Hindlimb muscle (tissue), 1 donor: ENCODE data around the gene SDSL. TPM values are rescaled to one million over a fixed set of nuclear protein-coding genes. Genes with fewer than 3 reads are reported as not detected.

ENCODE experiments used
- DNase-seq: peaks from one replicate; pipeline ENCODE4 v3.0.0-alpha.2; 2013
- polyA plus RNA-seq: library from polyadenylated mRNA; unstranded; fragments of 120-200 nt; gene quantifications from one replicate; pipeline ENCODE4 v1.2.1, GENCODE V29; 2013; ENCODE audit not compliant: insufficient read length

The SDSL gene
- polyA plus RNA-seq, 1 donor: 2.3 TPM

GRCh38 chr12:113396828-113397496 is 25.2 kb upstream of the SDSL start:
- no peak for DNase-seq

GRCh38 chr12:113397497-113398197 is 24.5 kb upstream of the SDSL start:
- no peak for DNase-seq

- no peak for DNase-seq
Observed at GRCh38 chr12:113398346-113399290, 23.6 kb upstream of the SDSL start.

GRCh38 chr12:113399490-113399889 is 22.7 kb upstream of the SDSL start:
- no peak for DNase-seq

- no peak for DNase-seq
Observed at GRCh38 chr12:113400362-113400761, 21.8 kb upstream of the SDSL start.

- DNase-seq: no peak
Observed at GRCh38 chr12:113401066-113402000, 20.8 kb upstream of the SDSL start.

- no peak for DNase-seq
Observed at GRCh38 chr12:113402586-113403260, 19.5 kb upstream of the SDSL start.

GRCh38 chr12:113403435-113404415 is 18.5 kb upstream of the SDSL start, which contains the start of gene SDS:
TSS of gene SDS (minus strand) at chr12:113403887. CDS start at chr12:113399708, 4,179 bp downstream.
- peak; percentile 73 for DNase-seq

- DNase-seq: no peak
Observed at GRCh38 chr12:113405694-113406093, 16.5 kb upstream of the SDSL start.

- peak; percentile 20 for DNase-seq
Observed at GRCh38 chr12:113407931-113408600, 14.1 kb upstream of the SDSL start.

- DNase-seq: no peak
Observed at GRCh38 chr12:113408756-113409298, 13.4 kb upstream of the SDSL start.

- DNase-seq: no peak
Observed at GRCh38 chr12:113409462-113410124, 12.6 kb upstream of the SDSL start.

GRCh38 chr12:113413488-113413939 is 8.7 kb upstream of the SDSL start:
- no peak for DNase-seq

- no peak for DNase-seq
Observed at GRCh38 chr12:113414519-113415038, 7.6 kb upstream of the SDSL start.

- no peak for DNase-seq
Observed at GRCh38 chr12:113416091-113416754, 6.0 kb upstream of the SDSL start.

GRCh38 chr12:113418213-113418879 is 3.8 kb upstream of the SDSL start:
- no peak for DNase-seq
